Measurements from ENCODE around the gene MBIP.
"Not testable (repeated sequence)": the region's sequence is repeated elsewhere in the genome, so short reads cannot be mapped to it uniquely, and the experiment has no call there.

The MBIP gene

DNA sequence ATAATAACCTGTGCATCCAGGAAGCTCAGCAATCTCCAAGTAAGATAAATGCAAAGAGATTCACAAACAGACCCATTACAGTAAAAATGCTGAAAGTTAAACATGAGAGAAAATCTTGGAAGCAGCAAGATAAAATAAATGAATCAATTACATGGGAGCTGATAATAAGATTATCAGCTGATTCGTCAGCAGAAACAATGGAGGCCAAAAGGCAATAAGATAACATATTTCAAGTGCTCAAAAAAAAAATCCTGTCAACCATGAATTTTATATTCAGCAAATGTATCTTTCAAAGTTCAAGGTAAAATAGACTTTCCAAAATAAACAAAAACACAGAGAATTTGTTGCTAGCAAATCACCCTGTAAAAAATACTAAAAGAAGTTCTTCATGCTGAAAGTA is 36.4 kb upstream of the MBIP start:
- DNase-seq (ENCODE audit: low read depth) = no peak
- H3K4me3 ChIP-seq (ENCODE audit: low read length) = no peak overlapping the region
- TF ChIP-seq, protein P1, sequence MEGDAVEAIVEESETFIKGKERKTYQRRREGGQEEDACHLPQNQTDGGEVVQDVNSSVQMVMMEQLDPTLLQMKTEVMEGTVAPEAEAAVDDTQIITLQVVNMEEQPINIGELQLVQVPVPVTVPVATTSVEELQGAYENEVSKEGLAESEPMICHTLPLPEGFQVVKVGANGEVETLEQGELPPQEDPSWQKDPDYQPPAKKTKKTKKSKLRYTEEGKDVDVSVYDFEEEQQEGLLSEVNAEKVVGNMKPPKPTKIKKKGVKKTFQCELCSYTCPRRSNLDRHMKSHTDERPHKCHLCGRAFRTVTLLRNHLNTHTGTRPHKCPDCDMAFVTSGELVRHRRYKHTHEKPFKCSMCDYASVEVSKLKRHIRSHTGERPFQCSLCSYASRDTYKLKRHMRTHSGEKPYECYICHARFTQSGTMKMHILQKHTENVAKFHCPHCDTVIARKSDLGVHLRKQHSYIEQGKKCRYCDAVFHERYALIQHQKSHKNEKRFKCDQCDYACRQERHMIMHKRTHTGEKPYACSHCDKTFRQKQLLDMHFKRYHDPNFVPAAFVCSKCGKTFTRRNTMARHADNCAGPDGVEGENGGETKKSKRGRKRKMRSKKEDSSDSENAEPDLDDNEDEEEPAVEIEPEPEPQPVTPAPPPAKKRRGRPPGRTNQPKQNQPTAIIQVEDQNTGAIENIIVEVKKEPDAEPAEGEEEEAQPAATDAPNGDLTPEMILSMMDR (conservative IDR thresholded peaks at IDR 0.05; ENCODE audit: low read depth, low read length) = no peak

- TF ChIP-seq, protein P1 (conservative IDR thresholded peaks at IDR 0.05; ENCODE audit: low read depth, low read length) = no peak
- H3K4me3 ChIP-seq (ENCODE audit: low read length) = no peak overlapping the region
- DNase-seq (ENCODE audit: low read depth) = no peak
Observed at GRCh38 chr14:36346052-36346451, 25.6 kb upstream of the MBIP start.

DNA sequence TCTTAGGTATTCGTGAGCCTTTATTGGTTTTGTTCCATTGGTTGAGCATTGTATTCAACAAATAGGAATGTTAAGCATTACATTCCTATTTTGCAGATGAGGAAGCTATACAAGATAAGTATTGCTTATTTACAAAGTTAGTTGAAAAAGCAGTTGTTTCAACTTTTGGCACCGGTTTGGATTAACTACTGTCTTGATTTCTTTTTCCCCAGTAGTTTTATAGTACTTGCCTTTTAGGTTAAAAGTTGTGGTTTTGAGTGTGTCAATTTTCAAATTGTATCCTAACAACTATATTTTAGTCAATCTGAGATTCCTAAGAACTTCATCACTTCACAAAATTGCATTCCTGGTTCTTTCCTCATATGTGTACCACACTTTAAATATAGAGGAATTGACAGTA is 23.8 kb upstream of the MBIP start:
- TF ChIP-seq, protein P1 (conservative IDR thresholded peaks at IDR 0.05; ENCODE audit: low read depth, low read length) = no peak
- DNase-seq (ENCODE audit: low read depth) = no peak
- no peak overlapping the region for H3K4me3 ChIP-seq (ENCODE audit: low read length)

- DNase-seq (ENCODE audit: low read depth) = not testable (repeated sequence)
Observed at GRCh38 chr14:36341811-36342210, 21.4 kb upstream of the MBIP start.

DNA sequence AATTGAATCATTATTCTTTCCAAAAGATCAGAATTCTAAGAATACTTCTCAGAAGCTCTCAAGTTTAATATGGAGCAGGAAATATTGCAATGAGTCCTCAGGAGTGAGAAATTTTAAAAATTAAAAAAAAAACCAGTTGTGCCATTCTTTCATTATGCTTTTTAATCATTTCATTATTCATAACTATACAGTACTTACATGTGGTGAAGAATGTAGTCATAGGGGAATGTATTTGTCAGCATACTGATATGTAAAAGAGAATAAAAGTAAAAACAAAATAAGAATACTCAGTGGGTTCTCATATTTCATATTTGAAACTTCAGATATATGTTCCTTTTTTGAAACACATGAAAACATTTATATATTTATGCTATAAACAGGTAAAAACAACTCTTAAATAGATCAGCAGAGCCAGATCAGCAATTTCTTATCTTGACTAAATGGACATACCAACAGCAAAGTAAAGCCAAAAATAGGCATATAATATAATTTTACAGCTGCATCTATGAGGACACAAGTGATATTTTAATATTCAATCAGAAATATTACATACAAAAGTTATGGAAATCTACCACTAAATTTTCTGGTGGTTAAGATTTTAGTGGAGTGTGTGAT is 19.9 kb upstream of the MBIP start:
- DNase-seq (ENCODE audit: low read depth) = no peak

More at GRCh38 chr14:36341811-36342210, 21.4 kb upstream of the MBIP start:
- H3K4me3 ChIP-seq (ENCODE audit: low read length) = not testable (repeated sequence)

GRCh38 chr14:36339816-36340215 is 19.4 kb upstream of the MBIP start:
- TF ChIP-seq, protein P1 (conservative IDR thresholded peaks at IDR 0.05; ENCODE audit: low read depth, low read length) = no peak
- DNase-seq (ENCODE audit: low read depth) = no peak
- H3K4me3 ChIP-seq (ENCODE audit: low read length) = no peak overlapping the region

More for the DNA sequence above, 19.9 kb upstream of the MBIP start:
- H3K4me3 ChIP-seq (ENCODE audit: low read length) = no peak overlapping the region
- TF ChIP-seq, protein P1 (conservative IDR thresholded peaks at IDR 0.05; ENCODE audit: low read depth, low read length) = no peak

GRCh38 chr14:36333119-36333518 is 12.7 kb upstream of the MBIP start:
- no peak for DNase-seq (ENCODE audit: low read depth)
- H3K4me3 ChIP-seq (ENCODE audit: low read length) = no peak overlapping the region
- TF ChIP-seq, protein P1 (conservative IDR thresholded peaks at IDR 0.05; ENCODE audit: low read depth, low read length) = no peak

GRCh38 chr14:36327573-36327972 is 7.1 kb upstream of the MBIP start:
- not testable (repeated sequence) for DNase-seq (ENCODE audit: low read depth); H3K4me3 ChIP-seq (ENCODE audit: low read length)
